ENCODE measurements around the gene ABCG1.

DNA sequence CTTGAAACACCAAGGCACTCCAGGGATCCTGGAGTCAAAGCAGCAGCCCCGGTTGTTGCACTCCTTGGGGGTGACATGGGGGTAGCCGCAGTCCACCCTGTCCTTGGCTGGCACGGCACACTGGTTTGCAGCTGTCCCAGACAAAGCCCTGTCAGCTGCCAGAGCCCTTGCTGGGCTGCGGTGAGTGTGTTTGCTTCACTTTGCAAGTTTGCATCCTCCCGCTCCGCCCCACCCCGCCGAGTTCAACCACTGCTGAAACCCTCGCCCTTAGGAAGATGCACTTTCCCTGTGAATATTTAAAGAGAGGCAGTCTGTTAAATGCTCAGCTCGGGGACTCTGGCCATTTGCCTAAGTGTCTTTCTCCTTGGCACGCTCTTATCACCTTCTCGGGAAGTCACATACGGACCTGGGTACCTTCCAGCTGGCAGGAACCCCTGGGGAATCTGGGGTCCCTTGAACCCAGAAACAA is 94.6 kb downstream of the ABCG1 start:
- TF ChIP-seq CTCF (IDR thresholded peaks at IDR 0.05 in 4 of 5, conservative IDR thresholded peaks at IDR 0.05 in 1 of 5) (no peak), POLR2A (IDR thresholded peaks at IDR 0.05) (no peak)
